ENCODE data around the gene ZNF346. TPM values are rescaled to one million over a fixed set of nuclear protein-coding genes. Genes with fewer than 3 reads are reported as not detected.

Gene ZNF346
- total and polyA plus RNA-seq, 8 donors = 4.7 to 122 (median 16.4) TPM

DNA sequence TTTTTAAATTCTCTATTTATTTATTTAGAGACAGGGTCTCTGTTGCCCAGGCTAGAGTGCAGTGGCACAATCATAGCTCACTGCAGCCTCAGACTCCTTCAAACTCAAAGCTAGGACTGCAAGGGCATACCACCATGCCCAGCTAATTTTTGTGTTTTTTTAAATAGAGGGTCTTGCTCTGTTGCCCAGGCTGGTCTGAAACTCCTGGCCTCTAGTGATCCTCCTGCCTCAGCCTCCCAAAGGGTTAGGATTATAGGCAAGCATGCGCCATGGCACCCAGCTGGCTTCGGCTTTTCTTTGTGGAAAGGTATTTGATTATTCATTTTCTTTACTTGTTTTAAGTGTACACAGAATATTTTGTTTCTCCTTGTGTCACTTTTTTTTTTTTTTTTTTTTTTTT, 5.2 kb downstream of the ZNF346 start:
- H3K9me3 ChIP-seq = peaks cover 0 to 4% (median 0%) of the 10 kb centered on the region in 4 donors
- no peak for DNase-seq
- peaks cover 10 to 27% (median 18%) of the 10 kb centered on the region in 4 donors for H3K4me1 ChIP-seq
- H3K4me3 ChIP-seq = no peak overlapping the region
- TF ChIP-seq, protein P1, sequence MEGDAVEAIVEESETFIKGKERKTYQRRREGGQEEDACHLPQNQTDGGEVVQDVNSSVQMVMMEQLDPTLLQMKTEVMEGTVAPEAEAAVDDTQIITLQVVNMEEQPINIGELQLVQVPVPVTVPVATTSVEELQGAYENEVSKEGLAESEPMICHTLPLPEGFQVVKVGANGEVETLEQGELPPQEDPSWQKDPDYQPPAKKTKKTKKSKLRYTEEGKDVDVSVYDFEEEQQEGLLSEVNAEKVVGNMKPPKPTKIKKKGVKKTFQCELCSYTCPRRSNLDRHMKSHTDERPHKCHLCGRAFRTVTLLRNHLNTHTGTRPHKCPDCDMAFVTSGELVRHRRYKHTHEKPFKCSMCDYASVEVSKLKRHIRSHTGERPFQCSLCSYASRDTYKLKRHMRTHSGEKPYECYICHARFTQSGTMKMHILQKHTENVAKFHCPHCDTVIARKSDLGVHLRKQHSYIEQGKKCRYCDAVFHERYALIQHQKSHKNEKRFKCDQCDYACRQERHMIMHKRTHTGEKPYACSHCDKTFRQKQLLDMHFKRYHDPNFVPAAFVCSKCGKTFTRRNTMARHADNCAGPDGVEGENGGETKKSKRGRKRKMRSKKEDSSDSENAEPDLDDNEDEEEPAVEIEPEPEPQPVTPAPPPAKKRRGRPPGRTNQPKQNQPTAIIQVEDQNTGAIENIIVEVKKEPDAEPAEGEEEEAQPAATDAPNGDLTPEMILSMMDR (IDR thresholded peaks at IDR 0.05) = no peak
- TF ChIP-seq POLR2AphosphoS5 (IDR thresholded peaks at IDR 0.05) = no peak
- TF ChIP-seq POLR2A (IDR thresholded peaks at IDR 0.05) = no peak
- TF ChIP-seq EP300 (IDR thresholded peaks at IDR 0.05) = no peak
- H3K27ac ChIP-seq = no peak overlapping the region
- intact Hi-C loops (cut with DNase I; ENCODE audit: low total_unique reads) = no loop called here
- WGBS, 5 donors = 93 to 100% (median 98%) methylated on average over 2 of the region's 2 CpGs
- peaks cover 0 to 32% (median 21%) of the 10 kb centered on the region in 4 donors for H3K36me3 ChIP-seq
- H3K27me3 ChIP-seq = no peaks in the 10 kb centered on the region

DNA sequence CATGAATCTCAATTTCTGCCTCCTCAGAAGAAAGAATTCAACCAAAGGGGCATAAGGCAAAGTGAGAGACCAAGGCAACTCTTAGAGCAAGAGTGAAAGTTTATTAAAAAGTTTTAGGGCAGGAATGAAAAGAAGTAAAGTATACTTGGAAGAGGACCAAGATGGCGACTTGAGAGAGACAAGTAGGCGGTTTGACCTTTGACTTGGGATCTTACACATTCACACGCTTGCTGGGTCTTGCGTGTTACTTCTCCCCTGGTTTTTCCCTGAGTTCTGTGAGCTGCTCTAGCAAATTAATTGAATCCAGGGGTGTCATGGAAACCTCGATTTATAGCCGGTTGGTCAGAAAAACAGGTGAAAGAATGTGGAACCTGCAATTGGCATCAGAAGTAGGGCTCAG, 7.0 kb downstream of the ZNF346 start:
- H3K27ac ChIP-seq = no peak overlapping the region
- peaks cover 0 to 11% (median 6%) of the 10 kb centered on the region in 4 donors for H3K4me1 ChIP-seq
- H3K36me3 ChIP-seq = peaks cover 0 to 35% (median 25%) of the 10 kb centered on the region in 4 donors
- TF ChIP-seq EP300 (IDR thresholded peaks at IDR 0.05) = no peak
- TF ChIP-seq POLR2A (IDR thresholded peaks at IDR 0.05) = no peak
- TF ChIP-seq POLR2AphosphoS5 (IDR thresholded peaks at IDR 0.05) = no peak
- TF ChIP-seq, protein P1 (IDR thresholded peaks at IDR 0.05) = no peak
- WGBS, 5 donors = 91 to 98% (median 94%) methylated on average over 6 of the region's 6 CpGs
- H3K4me3 ChIP-seq = no peak overlapping the region
- no peak for DNase-seq
- H3K9me3 ChIP-seq = peaks cover 0 to 4% (median 0%) of the 10 kb centered on the region in 4 donors
- intact Hi-C loops (cut with DNase I; ENCODE audit: low total_unique reads) = no loop called here
- no peaks in the 10 kb centered on the region for H3K27me3 ChIP-seq

DNA sequence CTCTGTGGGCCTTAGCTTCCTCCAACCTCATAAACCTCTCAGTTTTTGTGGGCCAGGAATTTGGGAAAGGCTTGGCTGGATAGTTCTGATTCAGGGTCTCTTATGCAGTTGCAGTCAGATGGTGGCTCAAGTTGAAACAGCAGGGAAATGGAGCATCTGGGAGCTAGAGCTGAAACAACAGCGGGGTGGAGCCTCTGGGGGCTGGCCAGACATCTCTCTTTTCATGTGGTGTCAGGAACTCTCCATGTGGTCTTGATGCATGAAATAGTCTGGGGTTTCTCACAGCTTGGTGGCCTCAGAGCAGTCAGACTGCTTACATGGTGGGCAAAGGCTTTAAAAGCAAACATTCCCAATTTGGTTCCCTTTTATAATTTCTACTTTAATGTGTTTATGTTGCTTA, 13.5 kb downstream of the ZNF346 start:
- no peak overlapping the region for H3K27ac ChIP-seq
- TF ChIP-seq POLR2AphosphoS5 (IDR thresholded peaks at IDR 0.05) = no peak
- 57 to 93% (median 78%) methylated on average over 1 of the region's 1 CpG for WGBS, 5 donors
- H3K4me1 ChIP-seq = peaks cover 0 to 12% (median 5%) of the 10 kb centered on the region in 4 donors
- peaks cover 0 to 1% (median 0%) of the 10 kb centered on the region in 4 donors for H3K9me3 ChIP-seq
- intact Hi-C loops (cut with DNase I; ENCODE audit: low total_unique reads) = no loop called here
- H3K36me3 ChIP-seq = peaks cover 0 to 23% (median 14%) of the 10 kb centered on the region in 4 donors
- H3K4me3 ChIP-seq = no peak overlapping the region
- no peak for DNase-seq
- H3K27me3 ChIP-seq = no peaks in the 10 kb centered on the region

DNA sequence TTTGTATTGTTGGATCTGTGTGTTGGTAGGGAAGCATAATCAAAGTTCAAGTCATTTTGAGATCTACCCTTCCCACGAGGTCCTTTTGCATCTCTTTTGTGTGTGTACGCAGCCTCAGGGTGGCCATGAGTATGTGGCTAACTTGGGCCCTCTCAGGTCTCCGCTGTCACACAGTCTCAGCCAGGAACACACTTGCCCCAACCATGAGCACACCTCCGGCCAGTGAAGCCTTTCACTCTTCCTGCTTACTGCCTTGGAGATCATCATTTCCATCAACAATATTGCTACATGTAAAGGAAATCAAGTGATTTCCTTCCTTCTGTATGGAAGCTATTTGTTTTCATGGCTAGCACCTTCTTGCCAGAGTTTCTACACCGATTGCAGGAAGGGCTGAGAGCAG, 13.9 kb downstream of the ZNF346 start:
- peaks cover 0 to 27% (median 19%) of the 10 kb centered on the region in 4 donors for H3K36me3 ChIP-seq
- no peaks in the 10 kb centered on the region for H3K9me3 ChIP-seq
- H3K27ac ChIP-seq = no peak overlapping the region
- intact Hi-C loops (cut with DNase I; ENCODE audit: low total_unique reads) = no loop called here
- H3K4me1 ChIP-seq = peaks cover 0 to 15% (median 5%) of the 10 kb centered on the region in 4 donors
- no peak overlapping the region for H3K4me3 ChIP-seq
- H3K27me3 ChIP-seq = no peaks in the 10 kb centered on the region
- DNase-seq = no peak
- no peak for TF ChIP-seq POLR2AphosphoS5 (IDR thresholded peaks at IDR 0.05)
- TF ChIP-seq, protein P1 (IDR thresholded peaks at IDR 0.05) = no peak
- no peak for TF ChIP-seq POLR2A (IDR thresholded peaks at IDR 0.05)
- TF ChIP-seq EP300 (IDR thresholded peaks at IDR 0.05) = no peak
- WGBS, 5 donors = 68 to 78% (median 76%) methylated on average over 5 of the region's 5 CpGs

DNA sequence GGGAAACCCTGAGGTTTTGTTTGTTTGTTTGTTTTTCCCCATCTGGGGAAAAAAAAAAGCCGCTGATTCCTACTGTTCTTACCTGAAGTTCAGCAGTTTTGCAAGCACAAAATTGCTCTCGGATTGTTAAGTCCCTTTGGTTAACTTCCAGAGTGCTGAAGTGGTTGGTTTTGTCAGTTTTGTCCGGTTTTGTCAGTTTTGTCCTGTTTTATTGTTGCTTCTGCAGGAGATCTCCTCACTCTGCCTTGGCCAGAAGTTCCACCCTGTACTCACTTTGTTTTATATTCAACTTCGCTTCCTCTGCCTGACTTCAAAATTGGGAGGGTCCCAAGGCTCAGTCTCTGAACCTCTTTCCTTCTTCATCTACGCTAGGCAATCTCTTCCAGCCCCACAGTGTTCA, 14.4 kb downstream of the ZNF346 start:
- H3K27me3 ChIP-seq = no peaks in the 10 kb centered on the region
- no peak overlapping the region for H3K27ac ChIP-seq
- 81 to 96% (median 93%) methylated on average over 5 of the region's 5 CpGs for WGBS, 5 donors
- TF ChIP-seq EP300 (IDR thresholded peaks at IDR 0.05) (no peak), POLR2AphosphoS5 (IDR thresholded peaks at IDR 0.05) (no peak), POLR2A (IDR thresholded peaks at IDR 0.05) (no peak)
- TF ChIP-seq, protein P1 (IDR thresholded peaks at IDR 0.05) = no peak
- H3K36me3 ChIP-seq = peaks cover 5 to 32% (median 24%) of the 10 kb centered on the region in 4 donors
- H3K9me3 ChIP-seq = no peaks in the 10 kb centered on the region
- intact Hi-C loops (cut with DNase I; ENCODE audit: low total_unique reads) = no loop called here
- DNase-seq = no peak
- peaks cover 0 to 15% (median 5%) of the 10 kb centered on the region in 4 donors for H3K4me1 ChIP-seq
- no peak overlapping the region for H3K4me3 ChIP-seq
